Endothelial cell of umbilical vein (primary cell): ENCODE measurements around the gene MAPKAP1. TPM values are rescaled to one million over a fixed set of nuclear protein-coding genes. Genes with fewer than 3 reads are reported as not detected.
"Not testable (repeated sequence)": the region's sequence is repeated elsewhere in the genome, so short reads cannot be mapped to it uniquely, and the experiment has no call there.

Experiments used
- BruUV-seq: library from RNA; stranded (reverse); fragments of 400-500 nt; replicated peaks from 2 replicates; lab custom pipeline; 2021; lab: Mats Ljungman, UMichigan
- CTCF ChIA-PET: fragments of 300-600, 350-600 bp; sonication (Branson Sonifier 250); formaldehyde crosslinking; loops from one replicate; lab custom pipeline; 2021; ENCODE audit warnings: antibody characterized with exemption, inconsistent platforms; lab: Charles Lee
- POLR2A ChIA-PET: fragments of 300-600, 350-600 bp; sonication (Branson Sonifier 250); formaldehyde crosslinking; loops from one replicate; lab custom pipeline; 2021; ENCODE audit warnings: antibody characterized with exemption, inconsistent platforms; lab: Charles Lee
- DNase-seq: peaks from one replicate; pipeline ENCODE4 v3.0.0-alpha.2; 2011; ENCODE audit warnings: low read depth, low spot score
- FAIRE-seq: peaks from 2 replicates; lab custom pipeline; 2011; peaks lifted over from hg19 to GRCh38; lab: Jason Lieb, UNC
- H2AFZ ChIP-seq: 2 replicates; pipeline ENCODE4 v1.6.0; 2012; ENCODE audit warnings: low read depth, low read length, control low read depth, inconsistent platforms
- H3K27ac ChIP-seq: 2 replicates; pipeline ENCODE4 v1.5.1; 2011; ENCODE audit warnings: low read depth, mild to moderate bottlenecking, control low read depth, low read length, moderate library complexity; ENCODE audit not compliant: insufficient read depth
- H3K27me3 ChIP-seq, 2 experiments: 2 replicates each; pipeline versions ENCODE4 v1.6.0 to v1.6.1; 2011; ENCODE audit warnings: low read length in 2 of 2, mixed read lengths in 1 of 2; ENCODE audit not compliant: control insufficient read depth in 2 of 2, insufficient read depth in 2 of 2
- H3K36me3 ChIP-seq, 2 experiments: 2 replicates in 1 of 2; 3 replicates in 1 of 2; pipeline ENCODE4 v1.5.1; 2011; ENCODE audit warnings: low read length in 2 of 2, mild to moderate bottlenecking in 1 of 2, moderate library complexity in 1 of 2; ENCODE audit not compliant: control insufficient read depth in 2 of 2, insufficient read depth in 2 of 2; ENCODE audit errors: extremely low read depth in 1 of 2
- H3K4me1 ChIP-seq: 3 replicates; pipeline ENCODE4 v1.5.1; 2011; ENCODE audit warnings: mild to moderate bottlenecking, low read length; ENCODE audit not compliant: control insufficient read depth, insufficient read depth; ENCODE audit errors: extremely low read depth
- H3K4me2 ChIP-seq: 2 replicates; pipeline ENCODE4 v1.6.1; 2011; ENCODE audit warnings: low read length, control low read depth, mixed read lengths; ENCODE audit not compliant: insufficient read depth
- H3K4me3 ChIP-seq, 3 experiments: fragments of 200-600 bp in 1 of 3; sonication (generic), shearing (Covaris generic) in 1 of 3; replicated peaks in 1 of 3; 2 replicates each; pipeline ENCODE4 v1.5.1; 2011 to 2016; ENCODE audit warnings: control low read depth in 3 of 3, low read length in 3 of 3, mild to moderate bottlenecking in 2 of 3, inconsistent platforms in 1 of 3, low read depth in 1 of 3, moderate library complexity in 1 of 3; ENCODE audit not compliant: insufficient read depth in 1 of 3
- H3K79me2 ChIP-seq: 2 replicates; pipeline ENCODE4 v1.6.0; 2012; ENCODE audit warnings: low read length, inconsistent platforms; ENCODE audit not compliant: control insufficient read depth, insufficient read depth
- H3K9ac ChIP-seq: replicated peaks from 2 replicates; pipeline ENCODE3; 2011; ENCODE audit warnings: low read length, control low read depth; ENCODE audit not compliant: insufficient read depth; ENCODE audit errors: extremely low read depth
- H3K9me1 ChIP-seq: replicated peaks from 3 replicates; pipeline ENCODE4 v1.6.0; 2011; ENCODE audit warnings: mild to moderate bottlenecking, low read length; ENCODE audit not compliant: control insufficient read depth, insufficient read depth; ENCODE audit errors: extremely low read depth
- H3K9me3 ChIP-seq: replicated peaks from 2 replicates; pipeline ENCODE4 v1.5.1; 2012; ENCODE audit warnings: low read length, inconsistent platforms; ENCODE audit not compliant: control insufficient read depth, insufficient read depth
- H4K20me1 ChIP-seq: replicated peaks from 2 replicates; pipeline ENCODE3; 2011; ENCODE audit warnings: mild to moderate bottlenecking, low read length; ENCODE audit not compliant: control insufficient read depth, insufficient read depth; ENCODE audit errors: extremely low read depth
- EZH2 ChIP-seq: IDR thresholded peaks from 2 replicates; pipeline ENCODE4 v1.6.1; 2012; ENCODE audit warnings: borderline replicate concordance, low read depth, mild to moderate bottlenecking, moderate library complexity, low read length, inconsistent platforms; ENCODE audit not compliant: severe bottlenecking
- FOS ChIP-seq: IDR thresholded peaks from 2 replicates; pipeline ENCODE4 v1.6.1; 2011; ENCODE audit warnings: mild to moderate bottlenecking, low read length, moderate library complexity, borderline replicate concordance; ENCODE audit not compliant: insufficient read depth
- GATA2 ChIP-seq: IDR thresholded peaks from 2 replicates; pipeline ENCODE4 v1.7.0; 2011; ENCODE audit warnings: low read depth, mild to moderate bottlenecking, moderate library complexity, mixed read lengths, low read length; ENCODE audit not compliant: insufficient read length, insufficient read depth
- JUN ChIP-seq: IDR thresholded peaks from 2 replicates; pipeline ENCODE4 v1.6.1; 2011; ENCODE audit warnings: borderline replicate concordance, low read depth; ENCODE audit not compliant: insufficient read length, insufficient read depth
- MYC ChIP-seq: IDR thresholded peaks from one replicate; pipeline ENCODE4 v1.6.1; 2011; ENCODE audit warnings: mild to moderate bottlenecking, low read depth, low read length
- POLR2A ChIP-seq: IDR thresholded peaks from 2 replicates; pipeline ENCODE4 v1.6.1; 2012; ENCODE audit warnings: low read depth, mild to moderate bottlenecking, control low read depth, low read length
- POLR2AphosphoS5 ChIP-seq: IDR thresholded peaks from 2 replicates; pipeline ENCODE4 v1.6.1; 2012; ENCODE audit warnings: low read depth, mild to moderate bottlenecking, control low read depth, low read length, moderate library complexity; ENCODE audit not compliant: insufficient read depth
- dilution Hi-C: fragments of 300-500 bp; cut with MboI; formaldehyde crosslinking; loops from one replicate; pipeline ENCODE4 v1.15.0; 2019; ENCODE audit warnings: low sequenced_read_pairs; ENCODE audit not compliant: extremely low pct_ligation_motif_present
- intact Hi-C: fragments of 100-400 bp; cut with micrococcal nuclease; formaldehyde crosslinking; loops from one replicate; pipeline ENCODE4 v1.10.0; 2022
- polyA plus RNA-seq, 4 experiments: library from polyadenylated mRNA; depleted of rRNA in 3 of 4; stranded (reverse) in 3 of 4; unstranded in 1 of 4; fragments of >200 nt; gene quantifications; 2 replicates each; pipeline versions ENCODE4 v1.2.1 to v1.2.3, GENCODE V29; 2011 to 2012; ENCODE audit warnings: missing spikeins in 1 of 4
- total RNA-seq: library from RNA; stranded (reverse); gene quantifications from 2 replicates; pipeline ENCODE4 v1.2.3, GENCODE V29; 2021
- TF ChIP-seq, protein P1 (sequence below), 2 donors: IDR thresholded peaks; 1 replicate in 1 of 2; 2 replicates in 1 of 2; pipeline ENCODE4 v1.5.1; 2011; ENCODE audit warnings: low read length in 2 of 2, mild to moderate bottlenecking in 2 of 2, moderate library complexity in 2 of 2, control low read depth in 1 of 2, inconsistent platforms in 1 of 2, low read depth in 1 of 2; ENCODE audit not compliant: insufficient read depth in 1 of 2; ENCODE audit errors: extremely low read depth in 1 of 2
- TF ChIP-seq, protein P2 (sequence below): IDR thresholded peaks from 2 replicates; pipeline ENCODE4 v1.6.1; 2011; ENCODE audit not compliant: insufficient read depth, insufficient read length

Gene MAPKAP1
- total and polyA plus RNA-seq, 2 donors (not counting 3 experiments of a cell fraction or from before 2014, with no cell fraction given): 61.9 to 99.1 TPM

DNA sequence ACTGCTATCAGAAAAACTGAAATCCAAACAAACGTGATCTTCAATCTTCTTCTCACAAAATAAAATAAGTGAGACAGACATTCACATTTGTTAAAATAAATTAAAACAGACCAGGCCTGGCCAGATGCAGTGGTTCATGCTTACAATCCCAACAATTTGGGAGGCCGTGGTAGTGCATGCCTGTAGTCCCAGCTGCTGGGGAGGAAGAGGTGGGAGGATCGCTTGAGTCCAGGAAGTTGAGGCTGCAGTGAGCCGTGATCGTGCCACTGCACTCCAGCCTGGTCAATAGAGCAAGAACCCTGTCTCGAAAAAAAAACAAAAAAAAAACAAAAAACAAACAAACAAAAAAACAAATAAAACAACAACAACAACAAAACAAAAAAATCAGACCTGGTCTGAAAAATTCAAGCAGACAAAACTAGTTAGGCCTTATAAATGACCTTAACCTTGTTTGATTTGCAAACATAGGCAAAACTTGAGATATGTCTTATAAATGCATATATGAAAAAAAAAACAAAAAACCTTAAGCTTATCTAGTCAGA, 10.8 kb downstream of the MAPKAP1 start:
- dilution Hi-C loops (no loop called here), intact Hi-C loops (no loop called here)
- no TSS peak for BruUV-seq
- FAIRE-seq: no peak
- peaks cover 78% of the 10 kb centered on the region for H3K79me2 ChIP-seq
- no peaks in the 10 kb centered on the region for H3K9me3 ChIP-seq
- no peaks in the 10 kb centered on the region for H3K36me3 ChIP-seq
- H3K4me2 ChIP-seq: no peak overlapping the region
- POLR2A ChIA-PET: no interaction called here
- DNase-seq: no peak
- H3K27ac ChIP-seq: no peak overlapping the region
- H3K9ac ChIP-seq: no peak overlapping the region
- no peaks in the 10 kb centered on the region for H3K27me3 ChIP-seq
- TF ChIP-seq JUN (no peak), POLR2AphosphoS5 (no peak), GATA2 (no peak), MYC (no peak), EZH2 (no peak), POLR2A (no peak), FOS (no peak)
- TF ChIP-seq, protein P1, sequence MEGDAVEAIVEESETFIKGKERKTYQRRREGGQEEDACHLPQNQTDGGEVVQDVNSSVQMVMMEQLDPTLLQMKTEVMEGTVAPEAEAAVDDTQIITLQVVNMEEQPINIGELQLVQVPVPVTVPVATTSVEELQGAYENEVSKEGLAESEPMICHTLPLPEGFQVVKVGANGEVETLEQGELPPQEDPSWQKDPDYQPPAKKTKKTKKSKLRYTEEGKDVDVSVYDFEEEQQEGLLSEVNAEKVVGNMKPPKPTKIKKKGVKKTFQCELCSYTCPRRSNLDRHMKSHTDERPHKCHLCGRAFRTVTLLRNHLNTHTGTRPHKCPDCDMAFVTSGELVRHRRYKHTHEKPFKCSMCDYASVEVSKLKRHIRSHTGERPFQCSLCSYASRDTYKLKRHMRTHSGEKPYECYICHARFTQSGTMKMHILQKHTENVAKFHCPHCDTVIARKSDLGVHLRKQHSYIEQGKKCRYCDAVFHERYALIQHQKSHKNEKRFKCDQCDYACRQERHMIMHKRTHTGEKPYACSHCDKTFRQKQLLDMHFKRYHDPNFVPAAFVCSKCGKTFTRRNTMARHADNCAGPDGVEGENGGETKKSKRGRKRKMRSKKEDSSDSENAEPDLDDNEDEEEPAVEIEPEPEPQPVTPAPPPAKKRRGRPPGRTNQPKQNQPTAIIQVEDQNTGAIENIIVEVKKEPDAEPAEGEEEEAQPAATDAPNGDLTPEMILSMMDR (IDR thresholded peaks at IDR 0.05; ENCODE audit: extremely low read depth in 1 of 2, insufficient read depth in 1 of 2, low read depth in 1 of 2, low read length in 2 of 2): no peak
- TF ChIP-seq, protein P2, sequence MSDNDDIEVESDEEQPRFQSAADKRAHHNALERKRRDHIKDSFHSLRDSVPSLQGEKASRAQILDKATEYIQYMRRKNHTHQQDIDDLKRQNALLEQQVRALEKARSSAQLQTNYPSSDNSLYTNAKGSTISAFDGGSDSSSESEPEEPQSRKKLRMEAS: no peak
- H3K4me1 ChIP-seq: no peaks in the 10 kb centered on the region
- CTCF ChIA-PET: interaction anchor here (1.7 to 1.8 kb wide), 2 partner anchors 9 to 11 kb away, joined by 3 to 4 read pairs; partner anchors contain the start of gene MAPKAP1
- H4K20me1 ChIP-seq: peaks cover 5% of the 10 kb centered on the region
- no peak overlapping the region for H2AFZ ChIP-seq
- no peak overlapping the region for H3K4me3 ChIP-seq
- H3K9me1 ChIP-seq: no peaks in the 10 kb centered on the region

DNA sequence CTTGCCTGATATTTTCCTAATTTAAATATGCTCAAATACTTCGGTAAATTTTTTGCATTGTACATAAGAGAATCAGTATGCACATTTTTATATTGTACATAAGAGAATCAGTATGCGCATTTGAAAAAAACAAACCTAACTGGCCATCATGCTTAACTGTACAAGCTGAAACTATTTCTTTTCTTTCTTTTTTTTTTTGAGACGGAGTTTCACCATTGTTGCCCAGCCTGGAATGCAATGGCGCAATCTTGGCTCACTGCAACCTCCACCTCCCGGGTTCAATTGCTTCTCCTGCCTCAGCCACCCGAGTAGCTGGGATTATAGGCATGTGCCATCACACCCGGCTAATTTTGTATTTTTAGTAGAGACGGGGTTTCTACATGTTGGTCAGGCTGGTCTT, 11.5 kb downstream of the MAPKAP1 start:
- CTCF ChIA-PET: interaction anchor here (1.7 kb wide), 1 partner anchor 11 kb away, joined by 3 read pairs; the partner anchor contains the start of gene MAPKAP1

More for the DNA sequence above, 11.5 kb downstream of the MAPKAP1 start:
- H3K4me1 ChIP-seq, H3K27ac ChIP-seq, POLR2A ChIA-PET, intact Hi-C loops, H3K36me3 ChIP-seq, DNase-seq, FAIRE-seq, H3K9ac ChIP-seq, H2AFZ ChIP-seq, H4K20me1 ChIP-seq, BruUV-seq, dilution Hi-C loops, H3K4me2 ChIP-seq, H3K27me3 ChIP-seq, H3K9me1 ChIP-seq, H3K9me3 ChIP-seq, H3K4me3 ChIP-seq: not testable (repeated sequence)
- H3K79me2 ChIP-seq: peaks cover 76% of the 10 kb centered on the region
